Esophagus squamous epithelium (tissue), 4 donors: ENCODE results near the gene TSPAN18.

Experiments used
- CTCF ChIP-seq, 6 experiments: fragments of 450-650 bp in 4 of 6; fragments of 200-600 bp in 2 of 6; sonication (generic) in 2 of 6; IDR thresholded peaks; one replicate each; pipeline ENCODE4 v1.5.1; 2016 to 2019; ENCODE audit warnings: antibody characterized with exemption in 6 of 6, mild to moderate bottlenecking in 4 of 6, moderate library complexity in 4 of 6
- POLR2A ChIP-seq, 4 donors: fragments of 450-650 bp; IDR thresholded peaks; one replicate each; pipeline ENCODE4 v1.6.1; 2017; ENCODE audit warnings: antibody characterized with exemption in 4 of 4, mild to moderate bottlenecking in 4 of 4, moderate library complexity in 3 of 4

- TF ChIP-seq CTCF (IDR thresholded peaks at IDR 0.05) (no peak), POLR2A (IDR thresholded peaks at IDR 0.05) (no peak)
Measured at GRCh38 chr11:44920451-44920850, 193.7 kb downstream of the TSPAN18 start.
